Measurements from ENCODE around the gene FOXP1.

DNA sequence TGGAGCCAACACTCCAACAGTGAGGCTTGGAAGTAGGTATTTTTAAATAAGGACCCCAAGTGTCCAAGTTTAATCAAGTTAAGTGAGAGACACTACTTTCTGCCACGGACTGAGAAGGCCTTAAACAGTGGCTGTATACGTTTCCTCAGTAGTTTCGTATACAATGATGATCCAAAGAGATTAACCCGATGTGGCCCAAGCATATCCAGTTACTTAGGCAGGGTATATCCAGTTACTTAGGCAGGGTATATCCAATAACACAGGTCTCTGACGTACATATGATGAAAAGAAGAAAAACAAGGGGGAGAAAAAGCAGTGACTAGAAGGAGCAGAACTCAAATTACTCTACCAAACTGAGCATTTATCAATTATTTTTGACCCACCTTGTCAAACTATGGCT is 591.4 kb downstream of the FOXP1 start:
- TF ChIP-seq, protein P1, sequence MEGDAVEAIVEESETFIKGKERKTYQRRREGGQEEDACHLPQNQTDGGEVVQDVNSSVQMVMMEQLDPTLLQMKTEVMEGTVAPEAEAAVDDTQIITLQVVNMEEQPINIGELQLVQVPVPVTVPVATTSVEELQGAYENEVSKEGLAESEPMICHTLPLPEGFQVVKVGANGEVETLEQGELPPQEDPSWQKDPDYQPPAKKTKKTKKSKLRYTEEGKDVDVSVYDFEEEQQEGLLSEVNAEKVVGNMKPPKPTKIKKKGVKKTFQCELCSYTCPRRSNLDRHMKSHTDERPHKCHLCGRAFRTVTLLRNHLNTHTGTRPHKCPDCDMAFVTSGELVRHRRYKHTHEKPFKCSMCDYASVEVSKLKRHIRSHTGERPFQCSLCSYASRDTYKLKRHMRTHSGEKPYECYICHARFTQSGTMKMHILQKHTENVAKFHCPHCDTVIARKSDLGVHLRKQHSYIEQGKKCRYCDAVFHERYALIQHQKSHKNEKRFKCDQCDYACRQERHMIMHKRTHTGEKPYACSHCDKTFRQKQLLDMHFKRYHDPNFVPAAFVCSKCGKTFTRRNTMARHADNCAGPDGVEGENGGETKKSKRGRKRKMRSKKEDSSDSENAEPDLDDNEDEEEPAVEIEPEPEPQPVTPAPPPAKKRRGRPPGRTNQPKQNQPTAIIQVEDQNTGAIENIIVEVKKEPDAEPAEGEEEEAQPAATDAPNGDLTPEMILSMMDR (IDR thresholded peaks at IDR 0.05; ENCODE audit: low read length) = no peak
- TF ChIP-seq EZH2 (IDR thresholded peaks at IDR 0.05; ENCODE audit: borderline replicate concordance, low read length) = no peak
